ENCODE measurements around the gene MUL1.
"Not testable (repeated sequence)": the region's sequence is repeated elsewhere in the genome, so short reads cannot be mapped to it uniquely, and the experiment has no call there.

MUL1 gene

DNA sequence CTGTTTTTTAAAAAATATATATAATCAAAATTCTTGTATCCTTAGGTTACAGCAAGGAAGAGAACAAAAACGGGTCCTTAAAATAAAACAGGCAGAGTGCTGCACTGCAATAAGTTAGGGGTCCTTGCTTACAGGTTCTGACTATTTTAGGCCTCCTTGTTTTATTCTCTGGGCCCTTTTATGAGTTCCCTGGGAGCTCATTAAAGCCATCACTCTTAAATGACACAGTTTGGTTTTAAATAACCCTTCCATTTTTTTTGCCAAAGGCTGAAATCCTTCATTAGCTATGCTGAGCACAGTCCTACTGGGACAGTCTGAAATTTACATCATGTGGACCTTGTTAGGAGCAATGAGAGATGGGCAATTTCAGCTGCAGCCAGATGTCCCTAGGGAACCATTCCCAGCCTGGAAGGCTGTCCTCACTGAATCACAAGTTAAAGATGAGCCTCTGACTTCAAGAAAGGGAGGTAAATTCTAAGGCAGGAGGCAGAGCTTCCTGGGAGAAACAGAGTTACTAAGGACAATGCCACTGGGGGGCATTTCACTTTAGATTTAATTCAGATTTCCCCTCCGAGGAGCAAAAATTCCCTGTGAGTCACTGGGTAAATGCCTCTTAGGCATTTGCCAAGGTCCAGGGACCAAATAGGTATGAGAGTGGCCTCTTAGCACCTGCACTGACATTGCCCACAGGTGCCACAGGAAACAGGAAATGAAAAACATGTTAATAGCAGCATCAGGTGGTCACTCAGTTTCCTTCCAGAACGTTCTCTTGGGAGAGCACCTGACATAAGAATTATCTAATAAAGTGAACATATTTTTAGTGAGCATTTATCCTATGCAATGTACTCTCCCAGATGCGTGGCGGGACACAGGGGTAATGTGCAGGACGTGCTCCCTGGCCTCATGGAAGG, 3.8 kb upstream of the MUL1 start:
- DNase-seq, result no peak

DNA sequence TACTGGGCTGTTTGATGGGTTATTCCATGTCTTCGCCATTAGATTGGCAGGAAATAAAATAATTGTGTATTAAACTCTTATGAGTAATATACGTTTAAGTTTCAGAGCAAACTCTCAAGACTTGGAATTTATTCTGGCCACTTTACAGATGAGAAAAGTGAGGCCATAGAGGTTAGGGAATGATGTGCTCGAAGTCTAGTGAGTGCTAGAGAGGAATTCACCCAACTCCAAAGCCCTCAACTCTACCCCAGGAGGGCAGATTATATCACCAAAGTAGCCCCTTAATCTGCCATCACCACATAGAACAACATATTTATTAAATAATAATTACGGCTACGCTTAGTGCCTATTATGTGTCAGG, 440 bp upstream of the MUL1 start:
- DNase-seq, result no peak

DNA sequence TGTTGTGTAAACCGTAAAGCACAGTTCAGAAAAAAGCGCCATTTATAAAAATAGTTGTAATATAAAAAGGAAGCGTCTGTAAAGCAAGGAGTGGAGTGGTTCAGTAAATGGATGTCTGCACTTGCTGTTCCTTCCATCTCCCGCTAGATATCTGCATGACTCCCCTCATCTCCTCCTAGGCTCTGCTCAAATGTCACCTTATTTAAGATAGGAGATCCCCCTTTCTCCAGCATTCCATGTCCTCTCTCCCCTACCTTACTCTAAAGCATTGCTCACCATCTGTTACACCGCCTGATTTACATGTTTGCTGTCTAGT, 745 bp downstream of the MUL1 start:
- DNase-seq, result no peak

DNA sequence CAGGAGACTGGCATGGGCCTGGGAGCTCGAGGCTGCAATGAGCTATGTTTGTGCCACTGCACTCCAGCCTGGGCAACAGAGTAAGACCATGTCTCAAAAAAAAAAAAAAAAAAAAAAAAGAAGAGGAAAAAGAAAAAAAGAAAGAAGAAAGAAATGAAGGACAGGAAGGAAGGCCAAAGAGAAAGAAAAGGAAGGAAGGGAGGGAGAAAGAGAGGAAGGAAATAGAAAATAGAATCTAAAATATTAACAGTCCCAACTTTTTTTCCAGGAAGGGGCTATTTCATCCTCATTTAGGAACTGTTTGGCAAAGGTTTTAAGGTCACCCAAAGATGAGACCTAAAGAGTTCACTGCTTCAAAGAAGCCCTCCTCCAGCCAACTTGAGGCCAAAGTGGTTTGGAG, 2.5 kb downstream of the MUL1 start:
- DNase-seq, result no peak

DNA sequence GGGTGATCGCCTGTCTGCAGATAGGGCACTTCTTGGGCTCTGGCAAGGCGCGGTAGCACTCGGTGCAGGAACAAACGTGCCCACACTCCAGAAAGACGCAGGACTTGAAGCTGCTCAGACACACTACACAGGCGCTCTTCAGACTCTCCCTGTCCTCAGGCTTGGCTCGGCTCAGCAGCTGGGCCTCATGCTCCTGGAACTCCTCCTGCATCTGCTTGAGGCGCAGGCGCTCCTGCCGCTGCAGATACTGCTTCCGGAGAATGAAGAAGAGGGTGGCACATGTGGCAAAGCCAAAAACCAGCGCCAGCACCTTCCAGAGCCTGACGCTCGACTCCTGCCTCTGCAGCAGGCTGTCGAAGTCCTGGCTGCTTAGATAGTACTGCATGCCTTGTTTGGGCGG, 7.2 kb downstream of the MUL1 start:
- no peak for DNase-seq

DNA sequence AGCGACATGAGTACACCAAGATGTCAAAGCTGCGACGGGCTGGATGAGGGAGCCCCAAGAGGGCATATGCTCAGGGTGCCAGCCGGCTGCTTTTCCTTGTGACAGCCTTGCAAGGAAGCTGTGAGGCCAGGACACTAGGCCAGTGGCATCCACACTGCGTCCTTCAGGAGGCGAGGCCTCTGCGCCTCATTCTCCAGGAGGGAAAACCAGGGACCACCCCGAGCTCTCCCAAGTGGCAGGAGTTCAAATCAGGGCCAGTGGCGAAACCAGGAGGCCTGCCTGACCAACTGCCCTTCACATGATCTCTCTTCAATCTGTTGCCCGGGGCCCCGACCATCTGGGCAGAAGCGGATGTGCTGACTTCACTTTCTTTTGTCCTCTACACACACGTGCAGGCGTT, 8.2 kb downstream of the MUL1 start:
- DNase-seq, result no peak

DNA sequence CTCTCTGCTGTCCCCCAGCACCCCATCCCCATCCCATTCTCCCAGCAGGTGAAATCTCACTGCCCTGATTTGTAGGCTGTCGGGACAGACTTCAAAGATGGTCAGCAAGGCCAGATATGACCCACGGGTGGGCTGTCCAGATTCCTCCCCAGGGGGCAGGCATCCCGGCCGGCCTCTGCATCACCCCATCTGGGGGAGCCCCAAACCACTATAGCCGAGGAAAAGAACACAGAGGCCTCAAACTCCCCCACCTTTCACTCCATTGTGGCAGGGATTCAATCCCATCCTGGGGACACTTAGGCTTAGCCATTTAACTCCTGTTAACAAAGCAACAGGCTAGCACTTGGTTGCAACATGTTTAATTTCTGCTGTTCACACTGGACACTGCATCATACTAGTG, 8.8 kb downstream of the MUL1 start:
- no peak for DNase-seq

DNA sequence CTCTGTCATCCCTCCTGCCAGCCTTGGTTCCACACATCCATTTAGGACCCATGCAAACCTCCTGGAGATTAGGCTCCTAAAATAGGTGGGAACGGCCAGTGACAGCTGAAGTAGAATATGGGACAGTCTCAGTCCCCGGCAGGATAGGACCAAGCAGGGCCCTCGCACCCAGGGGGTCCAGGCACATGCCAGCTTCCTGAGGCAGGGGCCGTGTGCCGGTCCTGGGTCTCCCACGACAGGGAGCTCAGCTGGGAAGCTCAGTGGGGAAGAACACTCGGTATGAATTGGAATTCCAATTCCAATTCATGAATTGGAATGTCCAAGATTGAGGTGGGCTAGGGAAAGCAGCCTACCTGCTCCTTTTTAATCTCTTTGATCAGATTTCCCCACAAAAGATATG, 9.8 kb downstream of the MUL1 start:
- DNase-seq, result no peak

DNA sequence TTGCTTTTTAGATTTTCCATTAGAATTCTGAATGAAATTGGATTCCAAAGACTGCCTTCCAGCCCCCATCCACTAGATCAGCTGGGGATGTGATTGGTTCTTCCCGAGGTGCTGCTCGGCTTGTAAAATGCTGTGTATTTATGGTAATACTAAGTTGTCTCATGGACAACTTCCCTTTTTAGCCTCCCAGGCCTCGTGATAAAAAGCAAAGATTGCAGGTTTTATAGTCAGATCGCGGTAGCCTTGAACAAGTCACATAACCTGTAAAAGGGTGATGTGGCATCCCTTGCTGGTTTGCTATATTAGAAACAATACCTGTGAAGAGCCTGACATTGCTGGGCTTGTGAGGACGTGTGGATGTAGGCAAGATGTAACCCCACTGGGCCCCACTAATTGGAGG, 10.4 kb downstream of the MUL1 start:
- no peak for DNase-seq

DNA sequence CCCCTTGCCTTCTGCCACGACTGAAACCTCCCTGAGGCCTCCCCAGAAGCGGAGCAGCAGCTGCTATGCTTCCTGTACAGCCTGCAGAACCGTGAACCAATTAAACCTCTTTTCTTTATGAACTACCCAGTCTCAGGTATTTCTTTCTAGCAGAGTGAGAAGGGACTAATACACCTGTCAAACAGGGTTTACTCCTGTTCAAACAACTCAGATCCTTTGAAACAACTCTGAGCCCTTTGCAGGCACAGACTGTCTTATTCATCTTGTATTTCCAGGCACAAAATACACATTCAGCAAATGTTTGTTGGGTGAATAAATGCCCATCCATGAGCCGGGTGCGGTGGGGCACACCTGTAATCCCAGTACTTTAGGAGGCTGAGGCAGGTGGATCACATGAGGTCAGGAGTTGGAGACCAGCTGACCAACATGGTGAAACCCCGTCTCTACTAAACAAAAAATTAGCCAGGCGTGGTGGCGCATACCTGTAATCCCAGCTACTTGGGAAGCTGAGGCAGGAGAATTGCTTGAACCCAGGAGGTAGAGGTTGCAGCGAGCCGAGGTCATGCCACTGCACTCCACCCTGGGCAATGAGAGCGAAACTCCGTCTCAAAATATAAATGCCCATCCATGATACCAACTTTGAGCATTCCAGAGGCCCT, 11.1 kb downstream of the MUL1 start:
- not testable (repeated sequence) for DNase-seq

DNA sequence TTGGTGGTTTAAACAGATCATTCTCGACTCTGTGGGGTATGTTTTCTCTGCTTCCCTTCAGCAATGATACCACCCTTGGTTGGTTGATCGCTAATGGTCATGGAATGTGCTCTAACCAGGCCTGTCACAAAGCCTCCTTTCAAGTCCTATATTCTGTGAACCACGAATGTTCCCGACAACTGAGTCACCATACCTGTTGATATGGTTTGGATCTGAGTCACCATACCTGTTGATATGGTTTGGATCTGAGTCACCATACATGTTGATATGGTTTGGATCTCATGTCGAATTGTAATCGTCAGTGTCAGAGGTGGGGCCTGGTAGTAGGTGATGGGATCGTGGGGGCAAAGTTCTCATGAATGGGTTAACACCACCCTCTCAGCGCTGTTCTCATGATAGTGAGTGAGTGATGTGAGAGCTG, 11.7 kb downstream of the MUL1 start:
- DNase-seq, result no peak

DNA sequence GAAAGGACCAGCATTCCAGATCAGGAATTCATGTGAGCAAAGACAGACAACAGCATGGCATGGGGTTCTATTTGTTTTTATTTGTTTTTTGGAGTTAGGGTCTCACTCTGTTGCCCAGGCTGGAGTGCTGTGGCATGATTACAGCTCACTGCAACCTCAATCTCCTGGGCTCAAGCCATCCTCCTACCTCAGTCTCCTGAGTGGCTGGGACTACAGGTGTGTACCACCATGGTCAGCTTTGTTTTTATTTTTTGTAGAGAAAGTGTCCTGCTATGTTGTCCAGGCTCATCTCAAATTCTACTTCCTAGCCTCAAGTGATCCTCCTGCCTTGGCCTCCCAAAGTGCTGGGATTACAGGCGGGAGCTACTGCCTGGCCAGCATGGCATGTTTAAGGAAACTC, 12.3 kb downstream of the MUL1 start:
- DNase-seq, result no peak

DNA sequence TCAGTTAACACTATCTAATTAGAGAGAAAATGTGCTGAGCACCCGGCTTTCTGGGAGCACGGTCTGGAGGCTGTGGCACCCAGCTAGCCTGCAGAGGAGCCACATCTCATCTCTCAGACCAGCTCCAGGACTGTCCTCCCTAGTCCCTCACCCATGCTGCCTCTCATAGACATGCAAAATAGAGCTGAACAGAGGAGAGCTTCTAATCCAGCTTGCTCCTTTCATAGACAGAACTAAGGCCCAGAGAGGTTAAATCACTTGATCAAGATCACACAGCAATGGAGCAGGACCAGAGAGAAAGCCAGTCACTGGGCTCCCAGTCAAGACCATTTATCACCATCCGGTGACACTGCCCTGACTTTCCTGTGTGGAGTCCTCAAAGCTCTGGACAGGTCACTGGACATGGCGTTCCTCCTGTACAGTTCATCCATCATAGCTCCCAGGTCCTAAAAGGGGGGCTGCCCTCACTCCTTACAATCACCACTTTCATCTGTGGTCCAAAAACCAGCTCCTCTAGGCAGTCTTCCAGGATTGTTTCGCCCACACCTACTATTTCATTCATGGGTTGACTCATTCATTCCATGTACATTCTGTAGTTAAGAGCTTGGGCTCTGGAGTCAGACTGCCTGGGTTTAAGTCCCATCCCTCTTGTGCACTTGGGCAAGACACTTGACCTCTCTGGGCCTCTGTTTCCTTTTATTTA, 13.2 kb downstream of the MUL1 start:
- no peak for DNase-seq

DNA sequence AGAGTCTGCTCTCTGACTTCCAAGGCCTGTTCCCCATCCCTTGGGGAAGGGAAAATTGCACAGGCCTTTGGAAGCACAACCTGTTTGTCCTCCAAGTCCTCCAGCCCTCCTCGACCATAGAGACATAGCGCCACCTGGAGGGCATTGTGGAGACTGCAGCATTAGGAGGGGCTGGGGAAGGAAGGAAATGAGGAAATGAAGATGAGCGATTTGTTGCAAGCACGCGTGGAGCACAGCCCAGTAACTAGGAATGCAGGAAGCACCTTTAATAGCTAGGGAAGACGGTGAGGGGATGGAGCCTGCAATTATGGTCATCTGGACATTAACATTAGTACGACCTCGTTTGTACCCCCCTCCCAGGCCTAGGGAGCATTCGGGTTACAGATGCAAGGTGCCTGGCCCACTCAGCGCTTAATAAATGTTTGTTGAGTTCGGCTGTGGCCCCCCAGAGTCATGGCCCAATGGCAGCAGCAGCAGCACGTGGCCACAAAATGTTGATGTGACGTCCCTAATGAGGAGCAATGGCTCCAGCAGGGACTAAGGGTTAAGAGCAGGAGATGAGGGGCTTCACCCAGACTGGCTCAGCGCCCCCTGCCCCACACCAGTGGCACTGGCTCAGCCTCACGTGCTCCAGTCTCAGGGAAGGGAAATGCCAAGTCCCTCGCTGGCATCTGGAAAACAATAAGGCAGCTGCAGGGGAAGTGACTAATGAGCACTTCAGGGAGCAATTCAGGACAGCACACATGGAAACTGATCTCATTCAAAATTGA, 13.9 kb downstream of the MUL1 start:
- peak; percentile 80 for DNase-seq

DNA sequence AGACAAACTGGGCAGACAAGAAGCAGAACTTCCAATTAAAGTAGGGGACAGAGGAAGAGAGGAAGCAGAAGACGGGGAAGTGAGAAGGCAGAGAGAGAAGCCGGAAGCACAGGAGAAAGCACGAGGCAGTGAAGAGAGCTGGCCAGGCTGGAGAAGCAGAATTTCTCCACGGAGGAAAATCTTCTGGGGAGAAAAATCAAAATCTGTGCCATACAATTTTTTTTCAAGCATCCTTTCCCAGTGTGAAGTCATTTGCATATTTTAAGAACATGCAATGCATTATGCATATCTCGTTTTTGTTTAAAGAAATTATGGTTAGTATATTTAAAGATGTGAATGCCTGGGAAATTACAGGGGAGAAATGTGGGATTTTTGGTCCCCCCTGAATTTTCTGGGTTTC, 14.6 kb downstream of the MUL1 start:
- no peak for DNase-seq

DNA sequence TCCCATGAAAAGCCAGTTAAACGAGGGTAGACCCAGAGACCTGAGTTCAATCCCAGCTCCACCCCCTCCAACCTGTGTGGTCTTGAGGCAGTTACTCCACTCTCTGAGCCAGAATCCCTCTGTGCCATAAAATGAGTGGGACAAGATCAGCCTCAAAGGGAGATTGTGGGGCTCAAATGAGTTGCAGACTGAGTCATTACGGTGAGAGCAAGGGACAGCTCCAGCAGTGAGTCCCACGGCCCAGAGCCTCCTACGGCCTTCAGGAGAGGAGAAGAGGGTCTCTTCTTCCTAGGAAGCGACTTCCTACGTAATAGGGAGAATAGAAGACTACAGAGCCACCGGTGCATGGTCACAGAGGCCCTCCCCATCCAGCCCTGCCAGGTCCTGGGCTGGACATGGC, 15.2 kb downstream of the MUL1 start:
- no peak for DNase-seq

DNA sequence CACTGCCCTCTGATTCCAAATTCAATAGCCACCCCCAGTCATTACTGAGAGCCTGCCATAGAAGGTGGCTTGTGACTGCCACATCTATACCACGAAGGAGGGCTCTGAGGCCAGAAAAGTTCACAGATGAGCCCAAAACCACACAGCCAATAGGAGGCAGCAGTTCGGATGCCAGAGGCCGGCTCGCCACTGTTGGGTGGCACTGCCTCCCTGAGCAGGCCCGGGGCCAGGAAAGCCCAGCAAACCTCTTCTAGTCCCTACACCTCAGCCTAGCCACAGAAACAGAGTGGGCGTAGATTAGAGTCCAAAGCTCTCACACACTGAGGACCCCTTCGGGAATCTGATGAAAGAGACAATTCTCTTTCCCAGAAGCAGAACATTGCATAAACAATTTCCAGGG, 16.1 kb downstream of the MUL1 start:
- DNase-seq, result no peak

DNA sequence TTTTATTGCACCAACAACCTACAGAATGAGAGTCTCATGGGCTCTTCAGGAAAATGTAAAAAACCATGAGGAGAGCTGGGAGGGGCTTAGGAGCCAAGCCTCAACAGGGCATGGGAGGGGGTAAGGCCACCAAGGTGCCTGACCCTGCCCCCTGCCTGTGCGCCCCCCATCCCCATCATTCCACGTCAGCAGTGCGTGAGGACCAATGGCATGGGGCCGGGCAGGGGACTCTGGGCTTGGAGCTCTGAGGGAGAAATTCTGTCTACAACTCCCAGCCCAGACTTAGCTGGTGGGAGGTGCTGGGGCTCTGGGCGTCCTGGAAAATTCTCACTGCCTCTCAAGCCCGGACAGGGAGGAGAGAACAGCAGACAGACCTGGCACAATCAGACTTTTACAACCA, 16.8 kb downstream of the MUL1 start:
- no peak for DNase-seq

DNA sequence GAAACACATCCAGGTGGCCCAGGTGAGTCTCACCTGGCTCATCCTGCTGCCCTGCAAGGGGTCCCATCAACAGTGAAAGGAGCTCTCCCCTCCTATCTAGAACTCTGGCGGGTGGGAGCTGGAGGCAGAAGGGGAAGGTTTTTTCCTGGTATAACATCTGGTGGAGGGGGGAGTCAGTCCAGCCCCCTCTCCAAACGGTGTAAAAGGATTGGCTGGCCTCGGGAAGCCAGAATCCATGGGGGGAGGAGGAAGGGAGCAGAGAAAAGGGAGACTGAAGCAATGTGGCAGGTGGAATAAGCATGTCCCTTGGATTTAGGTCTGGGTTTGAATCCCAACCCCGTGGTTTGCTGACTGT, 20.7 kb downstream of the MUL1 start:
- DNase-seq, result no peak

DNA sequence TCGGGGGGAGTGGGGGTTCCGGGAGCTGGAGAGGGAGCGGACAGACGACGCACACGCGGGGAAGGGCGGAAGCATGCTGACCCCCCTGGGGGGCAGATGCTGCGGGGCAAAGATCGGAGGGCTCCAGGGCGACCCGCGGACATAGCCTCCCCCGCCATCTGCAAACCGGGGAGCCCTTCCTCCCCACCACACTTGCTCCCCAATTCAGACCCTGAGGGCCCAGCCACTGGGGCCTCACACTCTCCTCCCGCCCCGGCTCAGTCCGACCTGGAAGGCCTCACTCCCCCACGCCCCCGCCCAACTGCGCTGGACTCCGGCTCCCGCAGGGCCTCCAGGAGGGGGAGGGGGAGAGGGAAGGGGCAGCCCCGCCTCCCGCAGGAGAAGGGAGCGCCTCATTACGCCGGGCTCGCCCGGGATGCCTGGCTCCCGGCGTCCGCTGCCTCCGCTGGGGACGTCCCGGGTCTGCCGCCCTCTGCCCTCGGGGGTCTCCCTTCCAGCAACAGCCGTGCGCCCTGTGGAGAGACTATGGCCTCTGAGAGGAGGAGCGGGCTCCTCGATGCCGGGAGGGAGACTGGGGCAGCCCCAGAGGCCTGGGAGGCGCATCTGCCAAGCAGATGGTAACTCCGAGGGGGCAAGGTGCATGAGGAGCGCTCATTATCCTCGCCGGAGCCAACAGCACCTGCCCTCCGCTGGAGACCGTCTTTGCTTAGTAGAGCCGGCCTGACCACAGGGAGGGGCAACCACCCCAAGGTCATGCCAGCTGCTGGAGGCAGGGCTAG, 21.3 kb downstream of the MUL1 start:
- peak; percentile 60 for DNase-seq

DNA sequence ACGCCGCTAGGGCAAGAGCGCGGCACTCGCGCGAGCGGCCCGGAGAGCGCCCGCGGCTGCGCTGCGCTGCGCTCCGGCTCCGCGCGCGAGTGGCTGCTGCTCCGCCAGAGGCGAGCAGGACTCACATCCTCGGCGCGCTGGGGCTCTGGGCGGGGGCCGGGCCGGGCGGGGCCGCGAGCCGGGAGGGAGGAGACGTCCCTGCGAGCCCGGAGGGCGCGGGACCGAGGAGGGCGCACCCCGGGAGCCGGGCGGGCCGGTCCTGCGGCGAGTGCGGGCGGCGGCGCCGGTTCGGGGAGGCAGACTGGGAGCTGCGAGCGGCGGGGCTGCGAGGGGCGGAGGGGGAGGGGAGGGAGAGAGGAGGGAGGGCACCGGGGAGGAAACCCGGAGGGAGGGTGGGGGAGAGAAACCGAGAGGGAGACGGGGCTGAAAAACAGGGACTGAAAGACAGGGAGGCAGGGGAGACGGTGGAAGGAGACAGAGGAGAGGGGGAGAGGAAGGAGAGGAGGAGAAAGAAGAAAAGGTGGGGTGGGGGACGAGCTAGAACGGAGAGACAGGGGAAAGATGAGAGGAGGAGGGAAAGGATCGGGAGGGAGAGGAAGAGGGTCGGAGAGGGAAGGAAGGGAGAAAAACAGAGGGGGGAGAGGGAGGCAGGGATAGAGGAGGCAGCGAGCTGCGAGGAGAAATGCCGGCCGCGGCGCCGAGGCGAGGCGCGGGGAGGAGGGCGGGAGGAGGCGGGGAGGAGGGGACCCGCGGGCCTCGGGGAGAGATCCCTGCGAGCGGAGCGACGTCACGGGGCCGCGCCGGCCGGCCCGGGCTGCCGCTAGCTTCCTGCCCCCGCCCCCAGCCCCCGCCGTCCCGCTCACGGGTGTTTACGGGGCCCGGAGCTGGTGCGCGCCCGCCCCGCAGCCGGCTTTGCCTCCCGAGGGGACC, 22.2 kb downstream of the MUL1 start, which contains the start of gene CAMK2N1:
Gene CAMK2N1, minus strand, starts transcription at position 684 of the 930 bp plus-strand sequence. CDS start 831 bp downstream, outside the sequence.
- peak; percentile 65 for DNase-seq

Measured in NCI-H1436 (cell line).